Measurements from ENCODE around the gene ZKSCAN2. TPM values are rescaled to one million over a fixed set of nuclear protein-coding genes. Genes with fewer than 3 reads are reported as not detected.

The ZKSCAN2 gene
- total and polyA plus RNA-seq, 10 donors, result 0.74 to 6.0 (median 4.1) TPM

DNA sequence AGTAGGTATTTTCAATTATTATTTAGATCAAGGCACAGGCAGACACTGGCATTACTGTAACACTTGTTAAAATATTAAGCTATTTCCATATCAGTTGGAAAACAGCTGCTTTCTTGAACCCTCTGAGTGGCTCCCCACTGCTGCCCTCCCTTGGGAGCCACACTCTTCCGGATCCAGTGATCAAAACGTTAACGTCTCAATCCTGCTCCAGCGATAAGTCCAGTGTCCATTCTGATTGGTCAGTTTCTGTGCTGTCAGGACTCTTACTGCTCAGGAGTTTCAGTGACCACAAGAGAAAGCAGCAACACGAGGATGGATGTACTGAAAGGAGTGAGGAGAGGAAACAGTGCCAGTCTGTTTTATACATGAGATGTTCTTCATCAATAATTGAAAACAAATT is 13.8 kb upstream of the ZKSCAN2 start:
- intact Hi-C loops (cut with DNase I; ENCODE audit: low total_unique reads), result no loop called here
- H3K27me3 ChIP-seq (replicated peaks in 1 of 7), result no peaks in the 10 kb centered on the region
- H3K36me3 ChIP-seq, result peaks cover 0 to 20% (median 0%) of the 10 kb centered on the region in 6 donors
- no peaks in the 10 kb centered on the region for H3K4me1 ChIP-seq
- H3K27ac ChIP-seq, result no peak overlapping the region
- 82 to 90% (median 84%) methylated on average over 5 of the region's 5 CpGs for WGBS, 5 donors
- H3K9me3 ChIP-seq, result no peaks in the 10 kb centered on the region
- TF ChIP-seq, protein P1, sequence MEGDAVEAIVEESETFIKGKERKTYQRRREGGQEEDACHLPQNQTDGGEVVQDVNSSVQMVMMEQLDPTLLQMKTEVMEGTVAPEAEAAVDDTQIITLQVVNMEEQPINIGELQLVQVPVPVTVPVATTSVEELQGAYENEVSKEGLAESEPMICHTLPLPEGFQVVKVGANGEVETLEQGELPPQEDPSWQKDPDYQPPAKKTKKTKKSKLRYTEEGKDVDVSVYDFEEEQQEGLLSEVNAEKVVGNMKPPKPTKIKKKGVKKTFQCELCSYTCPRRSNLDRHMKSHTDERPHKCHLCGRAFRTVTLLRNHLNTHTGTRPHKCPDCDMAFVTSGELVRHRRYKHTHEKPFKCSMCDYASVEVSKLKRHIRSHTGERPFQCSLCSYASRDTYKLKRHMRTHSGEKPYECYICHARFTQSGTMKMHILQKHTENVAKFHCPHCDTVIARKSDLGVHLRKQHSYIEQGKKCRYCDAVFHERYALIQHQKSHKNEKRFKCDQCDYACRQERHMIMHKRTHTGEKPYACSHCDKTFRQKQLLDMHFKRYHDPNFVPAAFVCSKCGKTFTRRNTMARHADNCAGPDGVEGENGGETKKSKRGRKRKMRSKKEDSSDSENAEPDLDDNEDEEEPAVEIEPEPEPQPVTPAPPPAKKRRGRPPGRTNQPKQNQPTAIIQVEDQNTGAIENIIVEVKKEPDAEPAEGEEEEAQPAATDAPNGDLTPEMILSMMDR (IDR thresholded peaks at IDR 0.05 in 8 of 11, conservative IDR thresholded peaks at IDR 0.05 in 3 of 11), result no peak
- no peak for TF ChIP-seq POLR2A (IDR thresholded peaks at IDR 0.05)
- no peak for TF ChIP-seq POLR2AphosphoS5 (IDR thresholded peaks at IDR 0.05)
- no peak overlapping the region for H3K4me3 ChIP-seq
- DNase-seq, result no peak

GRCh38 chr16:25270577-25270976 is 12.9 kb upstream of the ZKSCAN2 start:
- intact Hi-C loops (cut with DNase I; ENCODE audit: low total_unique reads), result no loop called here
- Histone ChIP-seq H3K36me3 (peaks cover 0 to 23% (median 0%) of the 10 kb centered on the region in 6 donors), H3K27me3 (replicated peaks in 1 of 7) (no peaks in the 10 kb centered on the region), H3K27ac (no peak overlapping the region), H3K4me3 (no peak overlapping the region), H3K9me3 (no peaks in the 10 kb centered on the region), H3K4me1 (no peaks in the 10 kb centered on the region)
- no peak for DNase-seq
- TF ChIP-seq POLR2AphosphoS5 (IDR thresholded peaks at IDR 0.05) (no peak), POLR2A (IDR thresholded peaks at IDR 0.05) (no peak)
- TF ChIP-seq, protein P1 (IDR thresholded peaks at IDR 0.05 in 8 of 11, conservative IDR thresholded peaks at IDR 0.05 in 3 of 11), result no peak
- WGBS, 5 donors, result 83 to 95% (median 85%) methylated on average over 6 of the region's 6 CpGs

GRCh38 chr16:25269879-25270278 is 12.2 kb upstream of the ZKSCAN2 start:
- 87 to 100% (median 92%) methylated on average over 1 of the region's 1 CpG for WGBS, 5 donors
- no peak overlapping the region for H3K4me3 ChIP-seq
- peaks cover 0 to 24% (median 0%) of the 10 kb centered on the region in 6 donors for H3K36me3 ChIP-seq
- H3K27ac ChIP-seq, result no peak overlapping the region
- H3K27me3 ChIP-seq (replicated peaks in 1 of 7), result no peaks in the 10 kb centered on the region
- TF ChIP-seq POLR2A (IDR thresholded peaks at IDR 0.05), result no peak
- no peak for TF ChIP-seq POLR2AphosphoS5 (IDR thresholded peaks at IDR 0.05)
- TF ChIP-seq, protein P1 (IDR thresholded peaks at IDR 0.05 in 8 of 11, conservative IDR thresholded peaks at IDR 0.05 in 3 of 11), result no peak
- H3K4me1 ChIP-seq, result no peaks in the 10 kb centered on the region
- H3K9me3 ChIP-seq, result no peaks in the 10 kb centered on the region
- no peak for DNase-seq
- intact Hi-C loops (cut with DNase I; ENCODE audit: low total_unique reads), result no loop called here

DNA sequence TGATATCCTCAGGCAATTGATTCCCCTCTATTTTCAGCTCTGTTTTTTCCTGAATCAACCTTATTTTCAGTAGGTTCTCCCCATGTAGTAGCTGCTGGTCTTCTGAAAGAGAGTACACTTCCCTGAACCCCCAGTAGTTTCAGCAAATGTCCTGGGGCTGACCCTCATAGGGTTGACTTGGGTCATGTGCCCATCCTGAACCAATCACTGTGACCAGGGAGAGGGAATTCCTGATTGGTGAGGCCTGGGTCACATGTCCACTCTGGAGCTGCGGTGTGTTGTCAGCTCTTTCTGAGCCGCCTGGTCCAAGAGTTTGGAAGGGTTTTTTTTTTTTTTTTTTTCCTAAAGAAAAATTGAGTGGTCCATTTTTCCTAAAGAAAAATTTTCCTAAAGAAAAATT is 8.3 kb upstream of the ZKSCAN2 start:
- Histone ChIP-seq H3K9me3 (no peaks in the 10 kb centered on the region), H3K4me1 (peaks cover 0 to 10% (median 0%) of the 10 kb centered on the region in 6 donors), H3K4me3 (no peak overlapping the region), H3K27ac (no peak overlapping the region), H3K27me3 (replicated peaks in 1 of 7) (no peaks in the 10 kb centered on the region), H3K36me3 (peaks cover 0 to 43% (median 11%) of the 10 kb centered on the region in 6 donors)
- DNase-seq, result no peak
- 96 to 100% (median 97%) methylated on average over 2 of the region's 2 CpGs for WGBS, 5 donors
- TF ChIP-seq POLR2A (IDR thresholded peaks at IDR 0.05) (no peak), POLR2AphosphoS5 (IDR thresholded peaks at IDR 0.05) (no peak)
- TF ChIP-seq, protein P1 (IDR thresholded peaks at IDR 0.05 in 8 of 11, conservative IDR thresholded peaks at IDR 0.05 in 3 of 11), result no peak
- intact Hi-C loops (cut with DNase I; ENCODE audit: low total_unique reads), result no loop called here

Measured in spleen (tissue), 11 donors.